CD4-positive, alpha-beta T cell (primary cell): ENCODE results near the gene COG2. TPM values are rescaled to one million over a fixed set of nuclear protein-coding genes. Genes with fewer than 3 reads are reported as not detected.

Experiments used
- ATAC-seq: fragments of 200-7000 bp; cut with Tn5 transposase; one replicate; pipeline ENCODE4 v1.10.0; 2022; ENCODE audit warnings: mild to moderate bottlenecking; ENCODE audit not compliant: poor library complexity
- CTCF ChIA-PET: fragments of 350-600 bp; sonication (Branson Sonifier 250); formaldehyde crosslinking; loops from one replicate; lab custom pipeline; 2021; ENCODE audit warnings: antibody characterized with exemption, inconsistent platforms; lab: Charles Lee
- POLR2A ChIA-PET: fragments of 350-600 bp; sonication (Branson Sonifier 250); formaldehyde crosslinking; loops from one replicate; lab custom pipeline; 2021; ENCODE audit warnings: antibody characterized with exemption, inconsistent platforms; lab: Charles Lee
- DNase-seq, 14 experiments: peaks; one replicate each; pipeline ENCODE4 v3.0.0-alpha.2; 2013 to 2020; ENCODE audit warnings: mixed read lengths in 2 of 14
- H3K27ac ChIP-seq, 2 donors: one replicate each; pipeline versions ENCODE4 v1.5.1 to v1.7.0; 2013; ENCODE audit warnings: low read length in 2 of 2, low read depth in 1 of 2, mild to moderate bottlenecking in 1 of 2
- H3K27me3 ChIP-seq, 2 experiments: 1 replicate in 1 of 2; 2 replicates in 1 of 2; pipeline versions ENCODE4 v1.6.1 to v1.7.0; 2013; ENCODE audit warnings: low read length in 2 of 2, control low read depth in 1 of 2, mild to moderate bottlenecking in 1 of 2, moderate library complexity in 1 of 2; ENCODE audit not compliant: insufficient read depth in 2 of 2, control insufficient read depth in 1 of 2
- H3K36me3 ChIP-seq: one replicate; pipeline ENCODE4 v1.6.1; 2013; ENCODE audit warnings: low read length, control low read depth; ENCODE audit not compliant: insufficient read depth
- H3K4me1 ChIP-seq: one replicate; pipeline ENCODE4 v1.6.1; 2013; ENCODE audit warnings: low read length, control low read depth; ENCODE audit not compliant: insufficient read depth
- H3K4me3 ChIP-seq: one replicate; pipeline ENCODE4 v1.5.1; 2013; ENCODE audit warnings: mild to moderate bottlenecking, low read length, moderate library complexity
- H3K9me3 ChIP-seq, 2 experiments: 1 replicate in 1 of 2; 2 replicates in 1 of 2; pipeline versions ENCODE4 v1.6.1 to v1.7.0; 2013; ENCODE audit warnings: low read length in 2 of 2, mild to moderate bottlenecking in 2 of 2, control low read depth in 1 of 2, moderate library complexity in 1 of 2; ENCODE audit not compliant: control insufficient read depth in 1 of 2, insufficient read depth in 1 of 2
- H3K27ac Mint-ChIP-seq: one replicate; pipeline ENCODE4 v1.8.0; 2020; ENCODE audit warnings: mixed read lengths
- H3K27me3 Mint-ChIP-seq: one replicate; pipeline ENCODE4 v1.8.0; 2021; ENCODE audit warnings: mixed read lengths
- H3K36me3 Mint-ChIP-seq: one replicate; pipeline ENCODE4 v1.8.0; 2021; ENCODE audit warnings: low read depth, mixed read lengths
- H3K4me1 Mint-ChIP-seq: one replicate; pipeline ENCODE4 v1.8.0; 2021; ENCODE audit warnings: low read depth, mixed read lengths
- H3K4me3 Mint-ChIP-seq: one replicate; pipeline ENCODE4 v1.8.0; 2020; ENCODE audit warnings: mild to moderate bottlenecking, mixed read lengths
- H3K9me3 Mint-ChIP-seq: one replicate; pipeline ENCODE4 v1.8.0; 2020; ENCODE audit warnings: mixed read lengths
- intact Hi-C, 2 experiments: fragments of 100-400 bp; cut with DNase I in 1 of 2; cut with micrococcal nuclease in 1 of 2; formaldehyde crosslinking; loops; one replicate each; pipeline versions ENCODE4 v1.15.1 to v1.9.0; 2023 to 2025; cut with DNase I, micrococcal nuclease
- total RNA-seq, 174 experiments: library from RNA in 2 of 174; stranded (reverse) in 2 of 174; gene quantifications; one replicate each; pipeline ENCODE4 v1.2.3 and lab custom pipeline; 2021 to 2026
- TF ChIP-seq, protein P1 (sequence below): fragments of 200-600 bp; IDR thresholded peaks from one replicate; pipeline ENCODE4 v1.8.0; 2022; ENCODE audit warnings: antibody characterized with exemption, mild to moderate bottlenecking

Gene COG2
- total RNA-seq, 2 experiments from 2014 or later = 17.3 to 21.4 TPM

DNA sequence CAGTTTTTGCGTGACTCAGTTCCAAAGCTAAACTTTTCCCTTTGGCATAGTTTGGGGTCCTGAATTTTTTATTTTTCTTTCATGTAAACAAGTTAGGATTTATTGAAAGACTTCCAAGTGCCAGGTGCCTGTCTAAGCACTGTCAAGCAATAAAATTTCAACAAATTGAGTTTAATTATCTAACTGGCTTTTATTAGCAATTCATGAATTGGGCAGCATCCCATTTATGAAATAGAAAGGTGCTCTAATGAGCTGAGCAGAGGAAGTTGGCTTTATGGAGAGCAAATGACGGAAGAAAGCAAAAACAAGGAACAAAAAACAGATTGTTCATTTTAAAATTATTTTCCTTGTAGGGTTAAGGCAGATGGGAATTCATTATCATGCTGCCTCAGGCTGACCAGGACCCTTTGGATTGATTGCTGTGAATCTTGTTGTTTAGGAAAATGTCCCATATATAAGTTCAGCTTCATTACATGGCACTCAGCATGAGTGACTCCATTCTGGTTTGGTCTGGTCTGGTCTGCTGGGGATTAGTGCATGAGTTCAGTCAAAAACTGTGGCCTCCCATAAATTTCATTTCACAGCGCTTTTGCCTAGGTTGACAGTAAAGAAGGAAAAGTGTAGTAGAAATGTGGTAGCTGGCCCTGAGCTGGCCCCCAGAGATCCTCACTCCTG, 21.5 kb upstream of the COG2 start:
- H3K27me3 ChIP-seq = peaks cover 0 to 6% of the 10 kb centered on the region in 2 experiments
- no peaks in the 10 kb centered on the region for H3K9me3 ChIP-seq
- ATAC-seq (no peak), DNase-seq (no peak)
- TF ChIP-seq, protein P1, sequence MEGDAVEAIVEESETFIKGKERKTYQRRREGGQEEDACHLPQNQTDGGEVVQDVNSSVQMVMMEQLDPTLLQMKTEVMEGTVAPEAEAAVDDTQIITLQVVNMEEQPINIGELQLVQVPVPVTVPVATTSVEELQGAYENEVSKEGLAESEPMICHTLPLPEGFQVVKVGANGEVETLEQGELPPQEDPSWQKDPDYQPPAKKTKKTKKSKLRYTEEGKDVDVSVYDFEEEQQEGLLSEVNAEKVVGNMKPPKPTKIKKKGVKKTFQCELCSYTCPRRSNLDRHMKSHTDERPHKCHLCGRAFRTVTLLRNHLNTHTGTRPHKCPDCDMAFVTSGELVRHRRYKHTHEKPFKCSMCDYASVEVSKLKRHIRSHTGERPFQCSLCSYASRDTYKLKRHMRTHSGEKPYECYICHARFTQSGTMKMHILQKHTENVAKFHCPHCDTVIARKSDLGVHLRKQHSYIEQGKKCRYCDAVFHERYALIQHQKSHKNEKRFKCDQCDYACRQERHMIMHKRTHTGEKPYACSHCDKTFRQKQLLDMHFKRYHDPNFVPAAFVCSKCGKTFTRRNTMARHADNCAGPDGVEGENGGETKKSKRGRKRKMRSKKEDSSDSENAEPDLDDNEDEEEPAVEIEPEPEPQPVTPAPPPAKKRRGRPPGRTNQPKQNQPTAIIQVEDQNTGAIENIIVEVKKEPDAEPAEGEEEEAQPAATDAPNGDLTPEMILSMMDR = no peak
- CTCF ChIA-PET = no interaction called here
- H3K27ac ChIP-seq = no peak overlapping the region
- intact Hi-C loops = no loop called here
- H3K4me3 Mint-ChIP-seq = no peak overlapping the region
- no peak overlapping the region for H3K4me3 ChIP-seq
- no peaks in the 10 kb centered on the region for H3K9me3 Mint-ChIP-seq
- peaks cover 55% of the 10 kb centered on the region for H3K27me3 Mint-ChIP-seq
- H3K4me1 ChIP-seq = no peaks in the 10 kb centered on the region
- POLR2A ChIA-PET = no interaction called here
- no peak overlapping the region for H3K27ac Mint-ChIP-seq
- H3K4me1 Mint-ChIP-seq = no peaks in the 10 kb centered on the region
- H3K36me3 Mint-ChIP-seq = no peaks in the 10 kb centered on the region
- H3K36me3 ChIP-seq = no peaks in the 10 kb centered on the region

DNA sequence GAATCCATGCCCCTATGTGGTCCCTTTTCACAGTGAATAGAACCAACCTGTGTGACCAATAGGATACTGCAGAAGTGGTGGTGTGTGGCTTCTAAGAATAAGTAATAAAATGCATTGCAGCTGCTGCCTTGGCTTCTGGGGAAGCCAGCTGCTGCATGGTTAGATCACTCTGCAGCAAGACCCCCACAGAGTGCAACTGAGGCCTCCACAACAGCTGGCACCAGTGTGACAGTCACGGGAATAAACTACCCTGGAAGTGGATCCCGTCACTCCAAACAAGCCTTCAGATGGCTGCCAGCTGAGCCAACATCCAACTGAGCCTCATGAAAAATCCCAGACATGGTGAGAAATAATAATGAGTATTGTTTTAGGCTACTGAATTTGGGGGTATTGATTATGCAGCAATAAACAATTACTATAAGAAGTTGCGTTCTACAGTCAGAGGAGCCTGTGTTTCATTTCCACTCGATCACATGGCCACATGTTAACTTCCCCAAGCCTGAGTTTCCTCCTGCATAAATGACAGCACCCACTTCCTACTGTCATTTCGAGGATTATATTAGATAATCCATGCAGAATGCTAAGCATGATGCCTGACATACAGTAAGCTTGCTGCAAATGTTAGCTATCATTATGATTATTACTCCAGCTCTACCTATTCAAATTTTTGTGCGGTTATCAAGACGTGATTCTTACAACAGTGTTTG, 20.8 kb upstream of the COG2 start:
- peaks cover 50% of the 10 kb centered on the region for H3K27me3 Mint-ChIP-seq

DNA sequence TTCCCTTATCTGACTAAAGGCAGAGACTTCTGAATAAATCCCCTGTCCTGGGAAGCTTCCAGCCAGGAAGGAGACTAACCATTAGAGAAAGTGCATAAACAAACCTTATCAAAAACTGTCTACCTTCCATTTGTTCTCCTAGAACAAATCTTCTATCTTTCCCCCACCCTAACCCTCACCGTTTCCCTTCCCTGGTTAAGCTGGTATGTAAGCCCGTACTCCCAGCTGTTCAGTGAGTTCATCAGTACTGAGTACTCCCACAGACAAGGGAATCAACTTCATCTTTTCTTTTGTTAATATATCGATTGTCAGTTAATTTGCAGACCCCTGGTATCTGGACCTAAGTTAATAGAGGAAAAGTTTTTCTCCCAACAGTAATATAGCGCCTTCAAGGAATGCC, 20.1 kb upstream of the COG2 start:
- Mint-ChIP-seq H3K9me3 (no peaks in the 10 kb centered on the region), H3K27ac (no peak overlapping the region), H3K4me3 (no peak overlapping the region), H3K4me1 (no peaks in the 10 kb centered on the region), H3K27me3 (peaks cover 44% of the 10 kb centered on the region), H3K36me3 (no peaks in the 10 kb centered on the region)
- H3K9me3 ChIP-seq = no peaks in the 10 kb centered on the region
- ATAC-seq (no peak), DNase-seq (no peak)
- ChIA-PET CTCF (no interaction called here), POLR2A (no interaction called here)
- no peaks in the 10 kb centered on the region for H3K4me1 ChIP-seq
- H3K36me3 ChIP-seq = no peaks in the 10 kb centered on the region
- H3K4me3 ChIP-seq = no peak overlapping the region
- no peak overlapping the region for H3K27ac ChIP-seq
- H3K27me3 ChIP-seq = peaks cover 2 to 6% of the 10 kb centered on the region in 2 experiments
- TF ChIP-seq, protein P1 = no peak
- intact Hi-C loops = no loop called here

More for the DNA sequence above, 20.8 kb upstream of the COG2 start:
- H3K4me1 Mint-ChIP-seq = no peaks in the 10 kb centered on the region
- no peak overlapping the region for H3K27ac Mint-ChIP-seq
- TF ChIP-seq, protein P1 = no peak
- ATAC-seq = no peak
- no peak overlapping the region for H3K27ac ChIP-seq
- no peak overlapping the region for H3K4me3 ChIP-seq
- H3K4me1 ChIP-seq = no peaks in the 10 kb centered on the region
- H3K36me3 ChIP-seq = no peaks in the 10 kb centered on the region
- DNase-seq = no peak
- ChIA-PET CTCF (no interaction called here), POLR2A (no interaction called here)
- intact Hi-C loops = no loop called here
- no peak overlapping the region for H3K4me3 Mint-ChIP-seq
- H3K9me3 Mint-ChIP-seq = no peaks in the 10 kb centered on the region
- H3K9me3 ChIP-seq = no peaks in the 10 kb centered on the region
- H3K36me3 Mint-ChIP-seq = no peaks in the 10 kb centered on the region
- H3K27me3 ChIP-seq = peaks cover 0 to 6% of the 10 kb centered on the region in 2 experiments
